HL-60 (cell line): Measurements from ENCODE around the gene ZMIZ2.

Experiments
- POLR2AphosphoS5 ChIP-seq: IDR thresholded peaks from 2 replicates; pipeline ENCODE4 v1.6.1; 2012; ENCODE audit warnings: low read depth
- TF ChIP-seq, protein P1 (sequence below): IDR thresholded peaks from one replicate; pipeline ENCODE4 v1.5.1; 2011; ENCODE audit warnings: low read length, control low read depth, inconsistent platforms; ENCODE audit not compliant: insufficient read depth

- TF ChIP-seq, protein P1, sequence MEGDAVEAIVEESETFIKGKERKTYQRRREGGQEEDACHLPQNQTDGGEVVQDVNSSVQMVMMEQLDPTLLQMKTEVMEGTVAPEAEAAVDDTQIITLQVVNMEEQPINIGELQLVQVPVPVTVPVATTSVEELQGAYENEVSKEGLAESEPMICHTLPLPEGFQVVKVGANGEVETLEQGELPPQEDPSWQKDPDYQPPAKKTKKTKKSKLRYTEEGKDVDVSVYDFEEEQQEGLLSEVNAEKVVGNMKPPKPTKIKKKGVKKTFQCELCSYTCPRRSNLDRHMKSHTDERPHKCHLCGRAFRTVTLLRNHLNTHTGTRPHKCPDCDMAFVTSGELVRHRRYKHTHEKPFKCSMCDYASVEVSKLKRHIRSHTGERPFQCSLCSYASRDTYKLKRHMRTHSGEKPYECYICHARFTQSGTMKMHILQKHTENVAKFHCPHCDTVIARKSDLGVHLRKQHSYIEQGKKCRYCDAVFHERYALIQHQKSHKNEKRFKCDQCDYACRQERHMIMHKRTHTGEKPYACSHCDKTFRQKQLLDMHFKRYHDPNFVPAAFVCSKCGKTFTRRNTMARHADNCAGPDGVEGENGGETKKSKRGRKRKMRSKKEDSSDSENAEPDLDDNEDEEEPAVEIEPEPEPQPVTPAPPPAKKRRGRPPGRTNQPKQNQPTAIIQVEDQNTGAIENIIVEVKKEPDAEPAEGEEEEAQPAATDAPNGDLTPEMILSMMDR = no peak
- TF ChIP-seq POLR2AphosphoS5 = no peak
Observed at GRCh38 chr7:44756904-44757303, 8.3 kb downstream of the ZMIZ2 start.
